Lower lobe of right lung (tissue), 2 donors: Measurements from ENCODE around the gene FAM20B. TPM values are rescaled to one million over a fixed set of nuclear protein-coding genes. Genes with fewer than 3 reads are reported as not detected.

Source experiments
- ATAC-seq, 2 donors: fragments of 200-7000 bp; cut with Tn5 transposase; one replicate each; pipeline ENCODE4 v1.9.1; 2020 to 2022; ENCODE audit warnings: mild to moderate bottlenecking in 2 of 2, moderate library complexity in 2 of 2
- DNase-seq: peaks from one replicate; pipeline ENCODE4 v3.0.0-alpha.2; 2020
- H3K27ac ChIP-seq: fragments of 200-600 bp; one replicate; pipeline ENCODE4 v1.8.0; 2022
- H3K27me3 ChIP-seq: fragments of 200-600 bp; one replicate; pipeline ENCODE4 v1.8.0; 2022; ENCODE audit warnings: low read depth
- H3K36me3 ChIP-seq: fragments of 200-600 bp; one replicate; pipeline ENCODE4 v1.8.0; 2022; ENCODE audit warnings: mild to moderate bottlenecking
- H3K4me1 ChIP-seq: fragments of 200-600 bp; one replicate; pipeline ENCODE4 v1.8.0; 2022
- H3K4me3 ChIP-seq: fragments of 200-600 bp; one replicate; pipeline ENCODE4 v1.8.0; 2022; ENCODE audit warnings: mild to moderate bottlenecking
- H3K9me3 ChIP-seq: fragments of 200-600 bp; one replicate; pipeline ENCODE4 v1.8.0; 2022
- CTCF ChIP-seq: fragments of 200-600 bp; IDR thresholded peaks from one replicate; pipeline ENCODE4 v1.8.0; 2022; ENCODE audit warnings: antibody characterized with exemption, mild to moderate bottlenecking
- intact Hi-C: fragments of 100-400 bp; cut with DNase I; formaldehyde crosslinking; loops from one replicate; pipeline ENCODE4 v1.11.0; 2022
- total RNA-seq: library from RNA; stranded (reverse); fragmentation: NEBNext Ultra II Directional; extraction: Animal tissue kit (Norgen Biotek cat#: 25700); gene quantifications from one replicate; pipeline ENCODE4 v1.2.1, GENCODE V29; 2021
- donor health status: DM: no; HTN: yes; CAD: no; lungs with severe emphysema.

The FAM20B gene
- total RNA-seq, 1 donor from 2014 or later, result 38.2 TPM

- no peak overlapping the region for H3K4me3 ChIP-seq
- intact Hi-C loops, result no loop called here
- H3K9me3 ChIP-seq, result no peaks in the 10 kb centered on the region
- no peak for DNase-seq
- no peak overlapping the region for H3K27ac ChIP-seq
- no peak for TF ChIP-seq CTCF
- no peak for ATAC-seq
- H3K36me3 ChIP-seq, result peaks cover 93% of the 10 kb centered on the region
- peaks cover 31% of the 10 kb centered on the region for H3K4me1 ChIP-seq
- no peaks in the 10 kb centered on the region for H3K27me3 ChIP-seq
Measured at GRCh38 chr1:179092896-179093461, 67.3 kb downstream of the FAM20B start.

GRCh38 chr1:179094818-179095217 is 69.1 kb downstream of the FAM20B start:
- Histone ChIP-seq H3K4me3 (no peak overlapping the region), H3K4me1 (peaks cover 25% of the 10 kb centered on the region), H3K27me3 (no peaks in the 10 kb centered on the region), H3K36me3 (peaks cover 80% of the 10 kb centered on the region), H3K27ac (no peak overlapping the region), H3K9me3 (no peaks in the 10 kb centered on the region)
- peak; percentile 4 to 14 for ATAC-seq
- intact Hi-C loops, result no loop called here
- no peak for TF ChIP-seq CTCF
- DNase-seq, result no peak

GRCh38 chr1:179095377-179095776 is 69.7 kb downstream of the FAM20B start:
- no peak for ATAC-seq
- DNase-seq, result no peak
- Histone ChIP-seq H3K4me1 (peaks cover 25% of the 10 kb centered on the region), H3K27me3 (no peaks in the 10 kb centered on the region), H3K9me3 (no peaks in the 10 kb centered on the region), H3K36me3 (peaks cover 75% of the 10 kb centered on the region), H3K4me3 (no peak overlapping the region), H3K27ac (no peak overlapping the region)
- intact Hi-C loops, result no loop called here
- no peak for TF ChIP-seq CTCF

GRCh38 chr1:179095924-179096323 is 70.2 kb downstream of the FAM20B start:
- no peak for TF ChIP-seq CTCF
- intact Hi-C loops, result no loop called here
- Histone ChIP-seq H3K9me3 (no peaks in the 10 kb centered on the region), H3K36me3 (peaks cover 75% of the 10 kb centered on the region), H3K27ac (no peak overlapping the region), H3K4me3 (no peak overlapping the region), H3K4me1 (peaks cover 25% of the 10 kb centered on the region), H3K27me3 (no peaks in the 10 kb centered on the region)
- no peak for DNase-seq
- ATAC-seq, result no peak

- peaks cover 50% of the 10 kb centered on the region for H3K36me3 ChIP-seq
- H3K9me3 ChIP-seq, result no peaks in the 10 kb centered on the region
- DNase-seq, result no peak
- intact Hi-C loops, result no loop called here
- ATAC-seq, result no peak
- no peak for TF ChIP-seq CTCF
- no peaks in the 10 kb centered on the region for H3K27me3 ChIP-seq
- H3K4me3 ChIP-seq, result no peak overlapping the region
- no peak overlapping the region for H3K27ac ChIP-seq
- H3K4me1 ChIP-seq, result peaks cover 6% of the 10 kb centered on the region
Measured at GRCh38 chr1:179099891-179100290, 74.2 kb downstream of the FAM20B start.

- Histone ChIP-seq H3K4me1 (no peaks in the 10 kb centered on the region), H3K9me3 (no peaks in the 10 kb centered on the region), H3K36me3 (peaks cover 36% of the 10 kb centered on the region), H3K27ac (no peak overlapping the region), H3K4me3 (no peak overlapping the region), H3K27me3 (no peaks in the 10 kb centered on the region)
- DNase-seq (no peak), ATAC-seq (no peak)
- no peak for TF ChIP-seq CTCF
- intact Hi-C loops, result no loop called here
Measured at GRCh38 chr1:179101566-179101965, 75.9 kb downstream of the FAM20B start.
